ENCODE data around the gene AP1G2. TPM values are rescaled to one million over a fixed set of nuclear protein-coding genes. Genes with fewer than 3 reads are reported as not detected.

The AP1G2 gene
- total and polyA plus RNA-seq, 4 donors, result 12.4 to 26.6 (median 17.3) TPM

GRCh38 chr14:23568021-23568599 lies 519 bp upstream of the AP1G2 start:
- no peaks in the 10 kb centered on the region for H3K9me3 ChIP-seq (ENCODE audit: control insufficient read depth in 4 of 4, low read length in 3 of 4)
- H3K36me3 ChIP-seq (ENCODE audit: control insufficient read depth in 4 of 4, insufficient read depth in 3 of 4, low read depth in 1 of 4, low read length in 3 of 4), result no peaks in the 10 kb centered on the region
- DNase-seq (ENCODE audit: low spot score), result no peak
- H3K4me3 ChIP-seq (ENCODE audit: low read depth in 1 of 3, low read length in 3 of 3), result peak overlapping the region in 1 of 3 donors; percentile 70
- TF ChIP-seq JUND (IDR thresholded peaks at IDR 0.05), result no peak
- no peak for TF ChIP-seq NR2F2 (IDR thresholded peaks at IDR 0.05)
- TF ChIP-seq HNF4G (IDR thresholded peaks at IDR 0.05), result no peak
- TF ChIP-seq CTCF (IDR thresholded peaks at IDR 0.05; ENCODE audit: low read depth, low read length, missing input control), result no peak
- TF ChIP-seq FOXA1 (IDR thresholded peaks at IDR 0.05), result no peak
- TF ChIP-seq REST (IDR thresholded peaks at IDR 0.05), result no peak
- no peak for TF ChIP-seq EGR1 (IDR thresholded peaks at IDR 0.05; ENCODE audit: low read depth in 2 of 2)
- no peak for TF ChIP-seq SP1 (IDR thresholded peaks at IDR 0.05)
- no peak for TF ChIP-seq ATF3 (IDR thresholded peaks at IDR 0.05)
- no peak for TF ChIP-seq HNF4A (conservative IDR thresholded peaks at IDR 0.05)
- no peak for TF ChIP-seq YY1 (IDR thresholded peaks at IDR 0.05)
- TF ChIP-seq RAD21 (IDR thresholded peaks at IDR 0.05), result no peak
- TF ChIP-seq ZBTB33 (IDR thresholded peaks at IDR 0.05), result no peak
- no peak for TF ChIP-seq TAF1 (conservative IDR thresholded peaks at IDR 0.05)
- no peak for TF ChIP-seq RXRA (IDR thresholded peaks at IDR 0.05)
- no peak for TF ChIP-seq FOXA2 (IDR thresholded peaks at IDR 0.05)
- no peaks in the 10 kb centered on the region for H3K27me3 ChIP-seq (ENCODE audit: control insufficient read depth in 4 of 4, insufficient read depth in 4 of 4, low read length in 3 of 4)
- 81% methylated on average over 2 of the region's 2 CpGs for WGBS
- H3K27ac ChIP-seq (ENCODE audit: low read depth in 1 of 2, low read length in 2 of 2), result no peak overlapping the region
- H3K4me1 ChIP-seq (ENCODE audit: control insufficient read depth in 4 of 4, insufficient read depth in 4 of 4, low read length in 3 of 4), result peaks cover 0 to 28% (median 17%) of the 10 kb centered on the region in 4 donors
- H3K9ac ChIP-seq (ENCODE audit: low read depth in 1 of 2, low read length in 2 of 2), result peak overlapping the region in 1 of 2 donors; percentile 39

- Histone ChIP-seq H3K4me1 (ENCODE audit: control insufficient read depth in 4 of 4, insufficient read depth in 4 of 4, low read length in 3 of 4) (peaks cover 0 to 30% (median 19%) of the 10 kb centered on the region in 4 donors), H3K4me3 (ENCODE audit: low read depth in 1 of 3, low read length in 3 of 3) (peak overlapping the region; percentile 62 to 82 (median 70)), H3K27me3 (ENCODE audit: control insufficient read depth in 4 of 4, insufficient read depth in 4 of 4, low read length in 3 of 4) (no peaks in the 10 kb centered on the region), H3K9ac (ENCODE audit: low read depth in 1 of 2, low read length in 2 of 2) (no peak overlapping the region), H3K9me3 (ENCODE audit: control insufficient read depth in 4 of 4, low read length in 3 of 4) (no peaks in the 10 kb centered on the region), H3K27ac (ENCODE audit: low read depth in 1 of 2, low read length in 2 of 2) (peak overlapping the region in 1 of 2 donors; percentile 63), H3K36me3 (ENCODE audit: control insufficient read depth in 4 of 4, insufficient read depth in 3 of 4, low read depth in 1 of 4, low read length in 3 of 4) (peaks cover 0 to 4% (median under 1%) of the 10 kb centered on the region in 4 donors)
- DNase-seq (ENCODE audit: low spot score), result no peak
- WGBS, result 20% methylated on average over 5 of the region's 5 CpGs
- no peak for TF ChIP-seq SP1 (IDR thresholded peaks at IDR 0.05)
- no peak for TF ChIP-seq RXRA (IDR thresholded peaks at IDR 0.05)
- TF ChIP-seq FOXA2 (IDR thresholded peaks at IDR 0.05), result no peak
- TF ChIP-seq CTCF (IDR thresholded peaks at IDR 0.05; ENCODE audit: low read depth, low read length, missing input control), result no peak
- TF ChIP-seq YY1 (IDR thresholded peaks at IDR 0.05), result no peak
- TF ChIP-seq FOXA1 (IDR thresholded peaks at IDR 0.05), result no peak
- TF ChIP-seq MAX (IDR thresholded peaks at IDR 0.05), result no peak
- TF ChIP-seq NR2F2 (IDR thresholded peaks at IDR 0.05), result no peak
- TF ChIP-seq ATF3 (IDR thresholded peaks at IDR 0.05), result no peak
- TF ChIP-seq HNF4A (conservative IDR thresholded peaks at IDR 0.05), result no peak
- TF ChIP-seq HNF4G (IDR thresholded peaks at IDR 0.05), result no peak
- no peak for TF ChIP-seq JUND (IDR thresholded peaks at IDR 0.05)
- no peak for TF ChIP-seq ZBTB33 (IDR thresholded peaks at IDR 0.05)
- TF ChIP-seq GABPA (IDR thresholded peaks at IDR 0.05 in 1 of 2, conservative IDR thresholded peaks at IDR 0.05 in 1 of 2), result no peak
- TF ChIP-seq RAD21 (IDR thresholded peaks at IDR 0.05), result no peak
- TF ChIP-seq TAF1 (conservative IDR thresholded peaks at IDR 0.05), result no peak
Measured at GRCh38 chr14:23566778-23567185, 809 bp downstream of the AP1G2 start.
